GM12878 (cell line): ENCODE measurements around the gene CD207. TPM values are rescaled to one million over a fixed set of nuclear protein-coding genes. Genes with fewer than 3 reads are reported as not detected.

Source experiments
- ATAC-seq: fragments of 200-7000 bp; cut with Tn5 transposase; 3 replicates; pipeline ENCODE4 v1.9.1; 2020; ENCODE audit warnings: mild to moderate bottlenecking, moderate library complexity
- BruUV-seq: library from RNA; stranded (reverse); fragments of 400-500 nt; replicated peaks from 2 replicates; lab custom pipeline; 2021; lab: Mats Ljungman, UMichigan
- CTCF ChIA-PET: fragments of 300-600 bp; sonication (Branson Sonifier 250); formaldehyde crosslinking; extraction: SDS; loops from one replicate; lab custom pipeline; 2021; ENCODE audit warnings: inconsistent platforms; lab: Yijun Ruan, JAX
- POLR2A ChIA-PET: fragments of 350-600 bp; formaldehyde crosslinking; extraction: SDS; loops from one replicate; lab custom pipeline; 2021; ENCODE audit warnings: inconsistent platforms; lab: Charles Lee
- RAD21 ChIA-PET: fragments of 300-600 bp; sonication (Branson Sonifier 250); formaldehyde crosslinking; loops from one replicate; lab custom pipeline; 2023; ENCODE audit warnings: antibody characterized with exemption; ENCODE audit not compliant: unreplicated experiment; lab: Charles Lee
- SMC1A ChIA-PET: fragments of 300-600 bp; sonication (Branson Sonifier 250); formaldehyde crosslinking; loops from one replicate; lab custom pipeline; 2023; ENCODE audit not compliant: unreplicated experiment, uncharacterized antibody; lab: Charles Lee
- DNase-seq: peaks from one replicate; pipeline ENCODE4 v3.0.0-alpha.2; 2011; ENCODE audit warnings: low read depth, low spot score
- FAIRE-seq: peaks from 3 replicates; lab custom pipeline; 2011; peaks lifted over from hg19 to GRCh38; lab: Jason Lieb, UNC
- H2AFZ ChIP-seq: 2 replicates; pipeline ENCODE4 v1.6.0; 2011; ENCODE audit warnings: low read depth, low read length, control low read depth; ENCODE audit not compliant: control insufficient read depth
- H3K27ac ChIP-seq: 2 replicates; pipeline ENCODE4 v1.5.1; 2011; ENCODE audit warnings: control low read depth; ENCODE audit not compliant: control insufficient read depth, insufficient read depth
- H3K27me3 ChIP-seq, 2 experiments: replicated peaks in 1 of 2; 2 replicates each; pipeline versions ENCODE4 v1.6.0 to v1.6.1; 2011; ENCODE audit warnings: low read length in 1 of 2; ENCODE audit not compliant: control insufficient read depth in 2 of 2, insufficient read depth in 2 of 2
- H3K36me3 ChIP-seq, 2 experiments: 2 replicates each; pipeline ENCODE4 v1.5.1; 2011; ENCODE audit warnings: low read length in 1 of 2; ENCODE audit not compliant: control insufficient read depth in 2 of 2, insufficient read depth in 2 of 2
- H3K4me1 ChIP-seq: 2 replicates; pipeline ENCODE4 v1.6.1; 2011; ENCODE audit warnings: mild to moderate bottlenecking, low read length, moderate library complexity, mixed read lengths; ENCODE audit not compliant: control insufficient read depth, insufficient read depth
- H3K4me2 ChIP-seq: 2 replicates; pipeline ENCODE4 v1.6.0; 2011; ENCODE audit warnings: control low read depth; ENCODE audit not compliant: control insufficient read depth, insufficient read depth
- H3K4me3 ChIP-seq: fragments of 200-600 bp; sonication (generic); 2 replicates; pipeline ENCODE4 v1.5.1; 2016
- H3K79me2 ChIP-seq: 2 replicates; pipeline ENCODE4 v1.6.0; 2011; ENCODE audit warnings: low read length; ENCODE audit not compliant: control insufficient read depth, insufficient read depth
- H3K9ac ChIP-seq: 2 replicates; pipeline ENCODE4 v1.8.0; 2011; ENCODE audit warnings: low read length, control low read depth, mixed read lengths; ENCODE audit not compliant: control insufficient read depth, insufficient read depth
- H3K9me3 ChIP-seq: replicated peaks from 3 replicates; pipeline ENCODE4 v1.5.1; 2011; ENCODE audit warnings: mild to moderate bottlenecking, low read length; ENCODE audit not compliant: control insufficient read depth, insufficient read depth
- H4K20me1 ChIP-seq: 2 replicates; pipeline ENCODE4 v1.6.0; 2011; ENCODE audit not compliant: control insufficient read depth, insufficient read depth
- ASH2L ChIP-seq: fragments of 300-600, 200-600 bp; sonication (generic); IDR thresholded peaks from 2 replicates; pipeline ENCODE4 v1.6.1; 2017; ENCODE audit warnings: low read depth, mild to moderate bottlenecking, borderline replicate concordance
- CBX3 ChIP-seq: fragments of 200-600 bp; sonication (generic); IDR thresholded peaks from 2 replicates; pipeline ENCODE4 v1.6.1; 2016; ENCODE audit warnings: low read depth, borderline replicate concordance
- EED ChIP-seq: sonication (generic); IDR thresholded peaks from 2 replicates; pipeline ENCODE4 v1.6.1; 2016; ENCODE audit warnings: antibody characterized with exemption, low read depth
- GABPA ChIP-seq: IDR thresholded peaks from 2 replicates; pipeline ENCODE4 v1.6.1; 2014; ENCODE audit warnings: antibody characterized with exemption, low read depth, mild to moderate bottlenecking, inconsistent platforms
- HDGF ChIP-seq: fragments of 450-650 bp; IDR thresholded peaks from 2 replicates; pipeline ENCODE4 v1.6.1; 2016; ENCODE audit warnings: antibody characterized with exemption
- IKZF2 ChIP-seq, 2 experiments: fragments of 450-650 bp; IDR thresholded peaks; 2 replicates each; pipeline ENCODE4 v1.6.1; 2017; ENCODE audit warnings: mild to moderate bottlenecking in 2 of 2, moderate library complexity in 2 of 2
- NR2C2 ChIP-seq: IDR thresholded peaks from 2 replicates; pipeline ENCODE4 v1.6.1; 2011; ENCODE audit warnings: borderline replicate concordance, low read depth; ENCODE audit not compliant: control insufficient read depth, insufficient read length
- RELB ChIP-seq: fragments of 450-650 bp; IDR thresholded peaks from 2 replicates; pipeline ENCODE4 v1.6.1; 2017; ENCODE audit warnings: low read depth, mild to moderate bottlenecking, moderate library complexity
- SREBF2 ChIP-seq: IDR thresholded peaks from 2 replicates; pipeline ENCODE4 v1.6.1; 2012; ENCODE audit warnings: mild to moderate bottlenecking, low read length
- SUZ12 ChIP-seq: fragments of 200-600 bp; sonication (generic); IDR thresholded peaks from one replicate; pipeline ENCODE4 v1.6.1; 2018; ENCODE audit warnings: antibody characterized with exemption, mild to moderate bottlenecking; ENCODE audit not compliant: unreplicated experiment
- TARDBP ChIP-seq: IDR thresholded peaks from 2 replicates; pipeline ENCODE4 v1.6.1; 2016; ENCODE audit warnings: borderline replicate concordance
- TCF7 ChIP-seq: IDR thresholded peaks from 2 replicates; pipeline ENCODE4 v1.6.1; 2014; ENCODE audit warnings: antibody characterized with exemption, borderline replicate concordance
- USF2 ChIP-seq: IDR thresholded peaks from 2 replicates; pipeline ENCODE4 v1.6.1; 2011; ENCODE audit warnings: low read depth, low read length, improper control_type of control experiment, borderline replicate concordance
- WGBS: methylation state at CpG from one replicate; pipeline ENCODE4 v1.1.6; 2016; ENCODE audit warnings: low lambda C conversion rate; ENCODE audit not compliant: insufficient replicate concordance, insufficient coverage; ENCODE audit errors: missing lambda C conversion rate; 5-methylcytosine and 5-hydroxymethylcytosine counted together
- in situ Hi-C: fragments of 300-500 bp; cut with MboI; formaldehyde crosslinking; loops from 9 replicates; pipeline ENCODE4 v1.14.3; 2018; ENCODE audit warnings: mixed read lengths
- intact Hi-C: fragments of 100-400 bp; cut with micrococcal nuclease; formaldehyde crosslinking; loops from one replicate; pipeline ENCODE4 v1.14.2; 2022; ENCODE audit not compliant: unreplicated experiment
- polyA plus RNA-seq, 11 experiments: library from polyadenylated mRNA; depleted of rRNA in 4 of 11; unstranded in 6 of 11; stranded (reverse) in 5 of 11; fragments of >200 nt; fragmentation: Nextera tagmentation in 4 of 11; fragmentation: Illumina TruSeq in 1 of 11; extraction: Ambion mirVana in 4 of 11; extraction: Trizol in 1 of 11; gene quantifications; 1 replicate in 1 of 11; 2 replicates in 10 of 11; pipeline versions ENCODE4 v1.2.1 to v1.2.3, GENCODE V29; 2011 to 2016; ENCODE audit warnings: inconsistent platforms in 2 of 11, missing spikeins in 2 of 11, low read depth in 1 of 11
- total RNA-seq, 4 experiments: library from RNA; depleted of rRNA in 3 of 4; stranded (reverse); fragments of >200 nt in 3 of 4; fragmentation: Illumina TruSeq in 1 of 4; extraction: Trizol in 1 of 4; gene quantifications; 2 replicates each; pipeline versions ENCODE4 v1.2.1 to v1.2.3, GENCODE V29; 2013 to 2021
- TF ChIP-seq, protein P1 (sequence below): fragments of 150-350 bp; IDR thresholded peaks from 2 replicates; pipeline ENCODE4 v1.6.1; 2014; ENCODE audit warnings: mild to moderate bottlenecking, low read depth, low read length
- TF ChIP-seq, protein P2 (sequence below): fragments of 450-650 bp; IDR thresholded peaks from 2 replicates; pipeline ENCODE4 v1.6.1; 2017; ENCODE audit warnings: antibody characterized with exemption, mild to moderate bottlenecking, moderate library complexity

Gene CD207
- total and polyA plus RNA-seq, 10 of the 15 experiments (the other 5 are each of a cell fraction or from before 2014, with no cell fraction given): not detected

DNA sequence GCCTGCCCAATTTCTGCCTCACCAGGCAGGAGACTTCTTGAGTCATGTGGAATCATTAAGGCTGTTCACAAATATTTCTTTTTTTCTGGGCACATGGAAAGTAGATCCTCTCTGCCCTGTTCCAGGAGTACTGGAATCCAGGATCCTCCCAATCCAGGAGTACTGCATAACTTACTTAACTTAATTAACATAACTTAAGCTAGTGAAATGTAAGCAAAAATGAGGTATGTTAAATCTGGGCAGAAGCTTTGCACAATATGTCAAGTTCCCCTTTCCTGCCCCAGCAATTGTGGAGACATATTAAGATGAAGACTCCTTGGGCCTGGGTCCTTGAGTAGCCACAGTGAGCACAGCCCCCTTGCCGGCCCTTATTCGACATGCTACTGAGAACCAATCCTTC, 3.2 kb downstream of the CD207 start:
- ATAC-seq: no peak
- DNase-seq: no peak
- FAIRE-seq: no peak
- Histone ChIP-seq H3K9ac (no peak overlapping the region), H3K27ac (no peak overlapping the region), H3K9me3 (no peaks in the 10 kb centered on the region), H3K79me2 (no peaks in the 10 kb centered on the region), H3K27me3 (peaks cover 2 to 5% of the 10 kb centered on the region in 2 experiments), H3K4me3 (no peak overlapping the region), H2AFZ (no peak overlapping the region), H3K4me2 (no peak overlapping the region), H4K20me1 (no peaks in the 10 kb centered on the region), H3K4me1 (no peaks in the 10 kb centered on the region), H3K36me3 (no peaks in the 10 kb centered on the region)
- POLR2A ChIA-PET: no interaction called here
- WGBS: 70% methylated on average over 2 of the region's 2 CpGs
- CTCF ChIA-PET: no interaction called here
- intact Hi-C loops (no loop called here), in situ Hi-C loops (no loop called here)
- RAD21 ChIA-PET: no interaction called here
- BruUV-seq: no TSS peak
- SMC1A ChIA-PET: no interaction called here
- TF ChIP-seq GABPA (no peak), RELB (no peak), ASH2L (no peak), SREBF2 (no peak), TARDBP (no peak), NR2C2 (no peak), CBX3 (no peak), SUZ12 (no peak), TCF7 (no peak), USF2 (no peak), EED (no peak), HDGF (no peak), IKZF2 (IDR thresholded peaks at IDR 0.05) (no peak)
- TF ChIP-seq, protein P1, sequence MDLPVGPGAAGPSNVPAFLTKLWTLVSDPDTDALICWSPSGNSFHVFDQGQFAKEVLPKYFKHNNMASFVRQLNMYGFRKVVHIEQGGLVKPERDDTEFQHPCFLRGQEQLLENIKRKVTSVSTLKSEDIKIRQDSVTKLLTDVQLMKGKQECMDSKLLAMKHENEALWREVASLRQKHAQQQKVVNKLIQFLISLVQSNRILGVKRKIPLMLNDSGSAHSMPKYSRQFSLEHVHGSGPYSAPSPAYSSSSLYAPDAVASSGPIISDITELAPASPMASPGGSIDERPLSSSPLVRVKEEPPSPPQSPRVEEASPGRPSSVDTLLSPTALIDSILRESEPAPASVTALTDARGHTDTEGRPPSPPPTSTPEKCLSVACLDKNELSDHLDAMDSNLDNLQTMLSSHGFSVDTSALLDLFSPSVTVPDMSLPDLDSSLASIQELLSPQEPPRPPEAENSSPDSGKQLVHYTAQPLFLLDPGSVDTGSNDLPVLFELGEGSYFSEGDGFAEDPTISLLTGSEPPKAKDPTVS: no peak
- TF ChIP-seq, protein P2, sequence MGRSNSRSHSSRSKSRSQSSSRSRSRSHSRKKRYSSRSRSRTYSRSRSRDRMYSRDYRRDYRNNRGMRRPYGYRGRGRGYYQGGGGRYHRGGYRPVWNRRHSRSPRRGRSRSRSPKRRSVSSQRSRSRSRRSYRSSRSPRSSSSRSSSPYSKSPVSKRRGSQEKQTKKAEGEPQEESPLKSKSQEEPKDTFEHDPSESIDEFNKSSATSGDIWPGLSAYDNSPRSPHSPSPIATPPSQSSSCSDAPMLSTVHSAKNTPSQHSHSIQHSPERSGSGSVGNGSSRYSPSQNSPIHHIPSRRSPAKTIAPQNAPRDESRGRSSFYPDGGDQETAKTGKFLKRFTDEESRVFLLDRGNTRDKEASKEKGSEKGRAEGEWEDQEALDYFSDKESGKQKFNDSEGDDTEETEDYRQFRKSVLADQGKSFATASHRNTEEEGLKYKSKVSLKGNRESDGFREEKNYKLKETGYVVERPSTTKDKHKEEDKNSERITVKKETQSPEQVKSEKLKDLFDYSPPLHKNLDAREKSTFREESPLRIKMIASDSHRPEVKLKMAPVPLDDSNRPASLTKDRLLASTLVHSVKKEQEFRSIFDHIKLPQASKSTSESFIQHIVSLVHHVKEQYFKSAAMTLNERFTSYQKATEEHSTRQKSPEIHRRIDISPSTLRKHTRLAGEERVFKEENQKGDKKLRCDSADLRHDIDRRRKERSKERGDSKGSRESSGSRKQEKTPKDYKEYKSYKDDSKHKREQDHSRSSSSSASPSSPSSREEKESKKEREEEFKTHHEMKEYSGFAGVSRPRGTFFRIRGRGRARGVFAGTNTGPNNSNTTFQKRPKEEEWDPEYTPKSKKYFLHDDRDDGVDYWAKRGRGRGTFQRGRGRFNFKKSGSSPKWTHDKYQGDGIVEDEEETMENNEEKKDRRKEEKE: no peak
